GM12874 (cell line): ENCODE results near the gene TMIGD2.

Experiments used
- CTCF ChIP-seq: IDR thresholded peaks from 2 replicates; pipeline ENCODE4 v1.5.1; 2011; ENCODE audit warnings: low read depth, mild to moderate bottlenecking, control low read depth, low read length, moderate library complexity; ENCODE audit not compliant: insufficient read depth

TMIGD2 gene

DNA sequence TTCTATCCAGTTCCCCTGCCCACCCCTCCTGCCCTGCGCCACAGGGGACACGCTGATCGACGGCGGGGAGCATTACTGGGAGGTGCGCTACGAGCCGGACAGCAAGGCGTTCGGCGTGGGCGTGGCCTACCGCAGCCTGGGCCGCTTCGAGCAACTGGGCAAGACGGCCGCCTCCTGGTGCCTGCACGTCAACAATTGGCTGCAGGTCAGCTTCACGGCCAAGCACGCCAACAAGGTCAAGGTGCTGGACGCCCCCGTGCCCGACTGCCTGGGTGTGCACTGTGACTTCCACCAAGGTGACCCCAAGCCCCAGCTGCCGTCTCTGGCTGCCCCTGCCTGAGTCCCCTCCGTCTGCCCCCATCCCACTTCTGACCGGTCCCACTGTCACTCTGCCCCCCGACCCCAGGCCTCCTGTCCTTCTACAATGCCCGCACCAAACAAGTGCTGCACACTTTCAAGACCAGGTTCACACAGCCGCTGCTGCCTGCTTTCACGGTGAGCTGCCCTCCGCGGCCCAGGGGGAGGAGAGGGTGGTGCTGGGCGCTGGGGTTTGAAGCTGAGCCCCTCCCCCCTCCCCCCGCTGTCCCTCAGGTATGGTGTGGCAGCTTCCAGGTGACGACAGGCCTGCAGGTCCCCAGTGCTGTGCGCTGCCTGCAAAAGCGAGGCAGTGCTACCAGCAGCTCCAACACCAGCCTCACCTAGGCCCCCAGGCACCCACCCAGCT lies 20.9 kb upstream of the TMIGD2 start:
- no peak for TF ChIP-seq CTCF

DNA sequence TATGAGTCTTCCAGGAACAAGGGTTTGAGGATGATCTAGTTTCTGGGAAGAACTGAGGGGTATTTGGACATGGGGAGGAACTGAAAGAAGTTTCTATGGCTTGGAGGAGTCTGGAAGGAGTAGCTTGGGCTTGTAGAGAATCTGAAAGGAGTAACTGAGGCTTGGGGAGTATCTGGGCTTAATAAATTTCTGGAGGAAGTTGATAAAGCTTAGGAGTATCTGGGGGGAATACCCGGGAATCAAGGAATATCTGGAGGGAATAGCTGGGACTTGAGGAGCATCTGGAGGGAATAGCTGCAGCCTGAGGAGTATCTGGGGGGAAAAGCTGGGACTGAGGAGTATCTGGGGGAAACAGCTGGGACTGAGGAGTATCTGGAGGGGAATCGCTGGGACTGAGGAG lies 18.2 kb upstream of the TMIGD2 start:
- TF ChIP-seq CTCF = no peak

DNA sequence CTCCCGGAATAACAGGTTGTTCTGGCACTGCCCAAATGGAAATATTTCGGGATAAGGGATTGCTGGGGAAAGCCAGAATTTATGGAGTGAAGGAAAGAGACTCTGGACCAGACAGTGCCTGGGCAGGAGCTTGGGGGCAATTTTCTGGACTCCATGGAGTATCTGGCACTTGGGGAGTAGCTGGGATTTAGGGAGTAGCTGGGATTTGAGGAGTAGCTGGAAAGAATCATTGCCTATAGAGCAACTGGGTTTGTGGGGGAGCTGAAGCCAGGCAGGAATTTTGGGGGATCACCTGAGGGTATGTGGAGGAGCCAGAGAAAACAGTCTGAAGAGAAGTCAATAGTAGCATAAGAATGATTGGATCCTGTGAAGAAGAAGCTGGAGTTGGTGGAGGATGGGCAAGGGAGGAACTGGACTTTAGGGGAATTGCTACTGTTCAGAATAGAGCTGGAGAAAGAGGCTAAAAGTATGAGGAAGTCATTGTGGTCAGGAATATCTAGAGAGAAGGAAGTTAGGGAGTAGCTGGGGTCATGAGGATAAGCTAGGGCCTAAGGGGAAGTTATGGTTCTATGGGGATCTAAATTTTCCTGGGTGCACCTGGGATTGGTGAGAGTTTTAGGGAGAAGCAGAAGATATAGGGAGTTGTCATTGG lies 17.0 kb upstream of the TMIGD2 start:
- no peak for TF ChIP-seq CTCF

DNA sequence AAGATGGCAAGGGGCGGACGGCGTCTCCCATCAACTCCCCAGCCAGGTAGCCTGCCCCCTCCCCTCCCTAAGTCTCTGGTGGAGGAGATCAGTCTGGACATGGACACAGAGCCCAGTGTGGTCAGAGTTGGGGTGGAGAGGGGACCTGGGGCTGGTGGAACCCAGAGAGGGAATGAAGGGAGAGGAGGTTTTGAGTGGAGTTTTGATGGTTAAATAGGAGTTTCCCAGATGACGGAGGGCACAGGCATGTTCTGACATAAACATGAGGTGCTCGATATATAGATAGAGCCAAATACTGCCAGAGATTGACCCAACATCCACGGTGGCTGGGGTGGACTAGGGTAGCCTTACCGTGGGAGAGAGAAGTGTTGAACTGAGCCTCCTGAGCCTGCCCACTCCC lies 16.3 kb upstream of the TMIGD2 start:
- no peak for TF ChIP-seq CTCF

DNA sequence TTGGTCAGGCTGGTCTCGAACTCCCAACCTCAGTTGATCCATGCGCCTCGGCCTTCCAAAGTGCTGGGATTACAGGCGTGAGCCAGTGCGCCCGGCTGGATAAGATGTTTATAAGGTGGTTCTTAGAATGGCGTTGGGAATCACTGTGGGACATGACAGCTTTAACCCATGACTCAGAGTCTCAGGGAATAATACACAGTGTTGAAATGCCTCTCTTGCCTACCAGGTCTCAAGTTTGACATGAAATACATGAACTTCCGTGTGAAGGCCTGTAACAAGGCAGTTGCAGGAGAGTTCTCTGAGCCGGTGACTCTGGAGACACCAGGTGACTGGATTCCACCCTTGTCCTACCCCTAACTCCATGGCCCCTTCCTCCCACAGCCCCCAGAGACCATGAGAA lies 14.8 kb upstream of the TMIGD2 start:
- TF ChIP-seq CTCF = no peak

DNA sequence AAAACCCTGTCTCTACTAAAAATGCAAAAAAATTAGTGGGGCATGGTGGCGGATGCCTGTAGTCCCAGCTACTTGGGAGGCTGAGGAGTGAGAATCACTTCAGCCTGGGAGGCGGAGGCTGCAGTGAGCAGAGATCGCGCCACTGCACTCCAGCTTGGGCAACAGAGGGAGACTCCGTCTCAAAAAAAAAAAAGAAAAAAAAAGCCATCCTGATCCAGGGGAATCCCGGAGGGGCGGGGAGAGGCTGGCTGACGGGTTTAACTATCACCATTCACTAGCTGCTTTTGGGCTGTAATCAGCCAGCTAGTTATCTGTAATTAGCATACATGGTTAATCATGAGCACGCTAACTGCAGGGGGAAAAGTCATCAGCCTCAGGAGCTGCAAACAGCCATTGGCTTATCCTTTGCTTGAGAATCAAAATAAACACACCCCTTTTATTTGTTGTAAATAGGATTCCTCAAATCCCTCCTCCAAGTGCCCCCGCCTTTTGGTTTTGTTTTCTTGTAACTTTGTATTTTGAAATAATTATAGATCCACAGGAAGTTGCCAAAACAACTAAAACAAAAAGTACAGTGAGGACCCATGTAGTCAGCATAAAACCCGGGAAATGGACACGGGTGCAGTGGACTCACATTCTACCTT lies 11.8 kb upstream of the TMIGD2 start:
- no peak for TF ChIP-seq CTCF

DNA sequence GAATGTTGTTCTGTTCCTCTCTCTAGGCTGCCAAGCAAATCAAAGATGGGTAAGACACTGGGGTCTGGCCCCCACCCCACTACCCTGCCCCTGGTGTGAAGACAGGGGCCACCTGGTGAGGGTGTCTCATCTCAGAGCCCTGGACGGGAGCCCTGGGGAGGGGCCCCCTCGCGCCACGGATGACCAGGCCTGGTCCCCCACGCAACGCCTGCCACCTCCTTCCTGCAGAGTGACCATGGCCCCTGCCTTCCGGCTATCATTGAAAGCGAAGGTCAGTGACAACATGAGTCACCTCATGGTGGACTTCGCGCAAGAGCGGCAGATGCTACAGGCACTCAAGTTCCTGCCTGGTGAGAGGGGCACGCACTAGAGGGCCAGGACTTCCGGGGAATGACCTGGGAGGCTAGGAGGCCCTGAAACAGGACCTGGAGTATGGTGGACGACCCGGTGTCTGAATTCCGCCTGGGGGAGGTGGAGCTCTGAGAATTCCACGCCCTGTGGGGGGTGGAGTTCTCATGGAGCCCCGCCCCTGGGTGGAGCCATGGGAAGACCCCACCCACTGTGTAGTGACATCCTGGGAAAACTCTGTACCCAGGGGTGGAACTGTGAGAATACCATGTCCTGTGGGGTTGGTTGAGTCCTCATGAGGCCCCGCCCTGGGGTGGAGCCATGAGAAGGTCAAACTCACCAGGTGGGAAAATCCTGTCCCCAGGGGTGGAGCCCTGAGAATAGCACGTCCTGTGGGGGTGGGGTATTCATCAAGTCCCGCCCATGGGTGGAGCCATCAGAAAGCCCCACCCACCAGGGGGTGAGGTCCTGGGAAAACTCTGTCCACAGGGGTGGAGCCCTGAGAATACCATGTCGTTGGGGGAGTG lies 8.3 kb upstream of the TMIGD2 start:
- TF ChIP-seq CTCF = no peak
